Measurements from ENCODE around the gene GJA9. TPM values are rescaled to one million over a fixed set of nuclear protein-coding genes. Genes with fewer than 3 reads are reported as not detected.

GJA9 gene
- polyA plus RNA-seq, 1 experiment = 0.05 TPM

GRCh38 chr1:38872401-38873026 is 8.9 kb downstream of the GJA9 start:
- no peaks in the 10 kb centered on the region for H3K36me3 ChIP-seq (ENCODE audit: control insufficient read depth, insufficient read depth, low read length)
- ChIA-PET CTCF (interaction anchor here (0.7 kb wide), 1 partner anchor 24 kb away, joined by 4 read pairs; no protein-coding TSS in a partner anchor), POLR2A (no interaction called here)
- no peak for TF ChIP-seq CTCF (IDR thresholded peaks at IDR 0.05; ENCODE audit: insufficient read depth, low read depth, low read length)
- DNase-seq (ENCODE audit: low read depth) = no peak
- H3K27me3 ChIP-seq (ENCODE audit: control insufficient read depth, insufficient read depth, low read length) = no peaks in the 10 kb centered on the region
- H3K4me3 ChIP-seq (ENCODE audit: low read depth, low read length) = peak overlapping the region; percentile 56

DNA sequence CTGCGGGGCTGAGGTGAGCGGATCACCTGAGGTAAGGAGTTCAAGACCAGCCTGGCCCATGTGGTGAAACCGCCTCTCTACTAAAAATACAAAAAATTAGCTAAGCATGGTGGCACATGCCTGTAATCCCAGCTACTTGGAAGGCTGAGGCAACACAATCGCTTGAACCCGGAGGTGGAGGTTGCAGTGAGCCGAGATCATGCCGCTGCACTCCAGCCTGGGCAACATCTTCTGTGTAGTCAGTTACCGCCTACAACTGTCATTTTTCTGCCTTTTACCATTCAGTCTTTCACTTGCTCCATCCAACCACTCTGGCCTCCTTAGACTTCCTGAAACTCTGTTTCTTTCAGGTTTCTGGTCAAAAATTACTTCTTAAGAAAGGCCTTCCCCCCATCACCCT is 10.4 kb downstream of the GJA9 start:
- no peak overlapping the region for H3K4me3 ChIP-seq (ENCODE audit: low read depth, low read length)
- no peak for TF ChIP-seq CTCF (IDR thresholded peaks at IDR 0.05; ENCODE audit: insufficient read depth, low read depth, low read length)
- no peaks in the 10 kb centered on the region for H3K36me3 ChIP-seq (ENCODE audit: control insufficient read depth, insufficient read depth, low read length)
- no peak for DNase-seq (ENCODE audit: low read depth)
- no peaks in the 10 kb centered on the region for H3K27me3 ChIP-seq (ENCODE audit: control insufficient read depth, insufficient read depth, low read length)
- ChIA-PET POLR2A (no interaction called here), CTCF (no interaction called here)

DNA sequence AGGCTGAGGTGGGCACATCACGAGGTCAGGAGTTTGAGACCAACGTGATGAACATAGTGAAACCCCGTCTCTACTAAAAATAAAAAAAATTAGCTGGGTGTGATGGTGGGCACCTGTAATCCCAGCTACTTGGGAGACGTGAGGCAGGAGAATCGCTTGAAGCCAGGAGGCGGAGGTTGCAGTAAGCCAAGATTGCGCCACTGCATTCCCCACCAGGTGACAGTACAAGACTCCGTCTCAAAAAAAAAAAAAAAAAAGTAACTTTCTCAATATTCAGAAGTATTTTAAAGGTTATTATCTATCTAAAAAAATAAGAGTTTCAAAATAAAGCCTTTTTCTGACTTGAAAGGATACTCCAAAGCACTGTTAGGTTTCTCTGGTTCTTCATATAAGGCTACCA is 14.2 kb downstream of the GJA9 start:
- Histone ChIP-seq H3K36me3 (ENCODE audit: control insufficient read depth, insufficient read depth, low read length) (peaks cover 1% of the 10 kb centered on the region), H3K27me3 (ENCODE audit: control insufficient read depth, insufficient read depth, low read length) (no peaks in the 10 kb centered on the region), H3K4me3 (ENCODE audit: low read depth, low read length) (no peak overlapping the region)
- POLR2A ChIA-PET = no interaction called here
- no peak for TF ChIP-seq CTCF (IDR thresholded peaks at IDR 0.05; ENCODE audit: insufficient read depth, low read depth, low read length)
- DNase-seq (ENCODE audit: low read depth) = no peak
- CTCF ChIA-PET = no interaction called here

- Histone ChIP-seq H3K36me3 (ENCODE audit: control insufficient read depth, insufficient read depth, low read length) (peaks cover 1% of the 10 kb centered on the region), H3K4me3 (ENCODE audit: low read depth, low read length) (no peak overlapping the region), H3K27me3 (ENCODE audit: control insufficient read depth, insufficient read depth, low read length) (no peaks in the 10 kb centered on the region)
- ChIA-PET POLR2A (no interaction called here), CTCF (no interaction called here)
- no peak for DNase-seq (ENCODE audit: low read depth)
- no peak for TF ChIP-seq CTCF (IDR thresholded peaks at IDR 0.05; ENCODE audit: insufficient read depth, low read depth, low read length)
Observed at GRCh38 chr1:38865112-38865715, 16.2 kb downstream of the GJA9 start.

DNA sequence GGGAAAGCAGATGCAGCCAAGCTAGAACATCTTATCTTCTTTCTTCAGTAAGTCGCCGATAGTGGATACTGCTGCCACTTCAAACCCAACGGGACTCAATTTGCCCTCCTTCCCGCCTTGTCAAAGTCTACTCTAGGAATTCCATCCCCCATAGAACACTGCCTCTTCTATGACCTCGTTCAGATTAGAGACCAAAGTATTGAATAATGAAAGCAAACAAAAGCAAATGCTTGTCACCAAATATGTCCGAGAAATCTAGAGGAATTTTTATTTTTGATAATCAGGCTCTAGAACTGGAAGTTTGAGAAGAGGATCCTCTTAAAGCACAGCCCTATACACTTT is 21.0 kb downstream of the GJA9 start:
- POLR2A ChIA-PET = no interaction called here
- Histone ChIP-seq H3K4me3 (ENCODE audit: low read depth, low read length) (peak overlapping the region; percentile 57), H3K27me3 (ENCODE audit: control insufficient read depth, insufficient read depth, low read length) (no peaks in the 10 kb centered on the region), H3K36me3 (ENCODE audit: control insufficient read depth, insufficient read depth, low read length) (peaks cover 5% of the 10 kb centered on the region)
- CTCF ChIA-PET = interaction anchor here (0.6 to 0.9 kb wide), 2 partner anchors 14 to 20 kb away, joined by 3 read pairs; no protein-coding TSS in a partner anchor
- DNase-seq (ENCODE audit: low read depth) = no peak
- no peak for TF ChIP-seq CTCF (IDR thresholded peaks at IDR 0.05; ENCODE audit: insufficient read depth, low read depth, low read length)

Measured in BJ (cell line).